ENCODE measurements around the gene MYDGF. TPM values are rescaled to one million over a fixed set of nuclear protein-coding genes. Genes with fewer than 3 reads are reported as not detected.
A peak's percentile ranks its signal among the peaks of the same experiment; 100 is the strongest.

The MYDGF gene
- total and polyA plus RNA-seq, 9 of the 15 experiments (the other 6 are each of a cell fraction or from before 2014, with no cell fraction given) = 4.2 to 141 (median 82.1) TPM

- TF ChIP-seq MNT (conservative IDR thresholded peaks at IDR 0.05) = peak; percentile 35 to 76; a peak in 2 of 4 replicates
- no peak for TF ChIP-seq ZNF717 (CRISPR knock-in tag; IDR thresholded peaks at IDR 0.05)
- peak; percentile 61 for TF ChIP-seq C11orf30 (IDR thresholded peaks at IDR 0.05; ENCODE audit: low read depth)
- peak; percentile 69; the same call in 1 of the 2 replicates for TF ChIP-seq MYC (IDR thresholded peaks at IDR 0.05; ENCODE audit: low read depth, low read length)
- TF ChIP-seq MYC (CRISPR knock-in tag; IDR thresholded peaks at IDR 0.05; ENCODE audit: borderline replicate concordance, low read depth) = no peak
- peak; percentile 92 for TF ChIP-seq ESRRA (IDR thresholded peaks at IDR 0.05; ENCODE audit: borderline replicate concordance, low read depth)
- TF ChIP-seq BCLAF1 (IDR thresholded peaks at IDR 0.05; ENCODE audit: borderline replicate concordance in 1 of 2, control insufficient read depth in 1 of 2, low read depth in 2 of 2, low read length in 1 of 2) = 0 out of 4 replicates have a peak, but pooled peaks of 1 of the 2 experiments have one; percentile 42
- no peak; the same call in 1 of the 2 replicates for TF ChIP-seq ZNF316 (IDR thresholded peaks at IDR 0.05)
- peak; percentile 93 for TF ChIP-seq ATF7 (IDR thresholded peaks at IDR 0.05)
- no peak; a peak in 1 of 4 replicates for TF ChIP-seq ETV6 (IDR thresholded peaks at IDR 0.05; ENCODE audit: borderline replicate concordance in 1 of 2, low read depth in 2 of 2, low read length in 1 of 2)
- TF ChIP-seq ETV6 (CRISPR knock-in tag; IDR thresholded peaks at IDR 0.05; ENCODE audit: borderline replicate concordance) = no peak
- TF ChIP-seq ZNF583 (CRISPR knock-in tag; IDR thresholded peaks at IDR 0.05) = no peak
- TF ChIP-seq ZNF561 (CRISPR knock-in tag; conservative IDR thresholded peaks at IDR 0.05) = no peak
- 0 out of 2 replicates have a peak, but pooled peaks have one; percentile 60 for TF ChIP-seq ZC3H11A (IDR thresholded peaks at IDR 0.05; ENCODE audit: low read depth, low read length)
- TF ChIP-seq CTCFL (IDR thresholded peaks at IDR 0.05; ENCODE audit: borderline replicate concordance, insufficient read depth, low read depth, low read length, poor library complexity, severe bottlenecking) = no peak
- peak; percentile 64; the same call in 1 of the 2 replicates for TF ChIP-seq ETS1 (conservative IDR thresholded peaks at IDR 0.05; ENCODE audit: control insufficient read depth, low read depth, low read length)
- TF ChIP-seq JUN (IDR thresholded peaks at IDR 0.05; ENCODE audit: borderline replicate concordance, low read depth, low read length) = peak; percentile 81; the same call in 1 of the 2 replicates
- TF ChIP-seq JUN (CRISPR knock-in tag; IDR thresholded peaks at IDR 0.05; ENCODE audit: borderline replicate concordance) = no peak
- no peak for TF ChIP-seq FOXJ2 (tag; IDR thresholded peaks at IDR 0.05)
Measured at GRCh38 chr19:4633140-4633967, 36.8 kb downstream of the MYDGF start (continued).

Data from K562 (cell line).